Colonic mucosa (tissue), 4 donors: ENCODE data around the gene DPF3. TPM values are rescaled to one million over a fixed set of nuclear protein-coding genes. Genes with fewer than 3 reads are reported as not detected.
A peak's percentile ranks its signal among the peaks of the same experiment; 100 is the strongest.
"Not testable (repeated sequence)": the region's sequence is repeated elsewhere in the genome, so short reads cannot be mapped to it uniquely, and the experiment has no call there.

ENCODE experiments used
- DNase-seq: peaks from one replicate; pipeline ENCODE4 v3.0.0-alpha.2; 2020
- H3K27ac ChIP-seq: fragments of 200-600 bp; one replicate; pipeline ENCODE4 v1.8.0; 2021
- H3K27me3 ChIP-seq: fragments of 200-600 bp; one replicate; pipeline ENCODE4 v1.8.0; 2021
- H3K36me3 ChIP-seq: fragments of 200-600 bp; one replicate; pipeline ENCODE4 v1.8.0; 2021
- H3K4me1 ChIP-seq: fragments of 200-600 bp; one replicate; pipeline ENCODE4 v1.8.0; 2021; ENCODE audit warnings: mild to moderate bottlenecking
- H3K4me3 ChIP-seq: fragments of 200-600 bp; one replicate; pipeline ENCODE4 v1.8.0; 2021
- H3K9ac ChIP-seq, 2 donors: one replicate each; pipeline ENCODE4 v1.7.0; 2013; ENCODE audit warnings: control low read depth in 2 of 2, low read depth in 2 of 2, low read length in 2 of 2
- H3K9me3 ChIP-seq: fragments of 200-600 bp; one replicate; pipeline ENCODE4 v1.8.0; 2021
- CTCF ChIP-seq: fragments of 200-600 bp; IDR thresholded peaks from one replicate; pipeline ENCODE4 v1.8.0; 2022; ENCODE audit warnings: antibody characterized with exemption, mild to moderate bottlenecking
- intact Hi-C: fragments of 100-400 bp; cut with DNase I; formaldehyde crosslinking; loops from one replicate; pipeline ENCODE4 v1.14.1; 2022
- total RNA-seq, 2 donors: library from RNA; stranded (reverse); fragmentation: NEBNext Ultra II Directional in 1 of 2; extraction: Animal tissue kit (Norgen Biotek cat#: 25700) in 1 of 2; gene quantifications; one replicate each; pipeline ENCODE4 v1.2.1, GENCODE V29; 2021
- donor health status: healthy.
- donor health status: DM: no; HTN: no; CAD: no.
- donor health status: DM: no; HTN: no; CAD: no.

The DPF3 gene
- total RNA-seq, 2 donors from 2014 or later, result 6.7 to 14.0 TPM

GRCh38 chr14:72876005-72876709 lies 17.7 kb downstream of the DPF3 start:
- no peak overlapping the region for H3K9ac ChIP-seq
- H3K36me3 ChIP-seq, result no peaks in the 10 kb centered on the region
- H3K9me3 ChIP-seq, result no peaks in the 10 kb centered on the region
- no peaks in the 10 kb centered on the region for H3K4me1 ChIP-seq
- no peaks in the 10 kb centered on the region for H3K27me3 ChIP-seq
- H3K27ac ChIP-seq, result no peak overlapping the region
- DNase-seq, result no peak
- intact Hi-C loops, result no loop called here
- H3K4me3 ChIP-seq, result no peak overlapping the region
- TF ChIP-seq CTCF, result no peak

- H3K4me1 ChIP-seq, H3K27me3 ChIP-seq, H3K9me3 ChIP-seq, H3K4me3 ChIP-seq, H3K9ac ChIP-seq, H3K36me3 ChIP-seq, DNase-seq, H3K27ac ChIP-seq, intact Hi-C loops: not testable (repeated sequence)
Observed at GRCh38 chr14:72870878-72871277, 23.0 kb downstream of the DPF3 start.

- Histone ChIP-seq H3K36me3 (no peaks in the 10 kb centered on the region), H3K4me1 (no peaks in the 10 kb centered on the region), H3K4me3 (no peak overlapping the region), H3K9me3 (no peaks in the 10 kb centered on the region), H3K9ac (no peak overlapping the region), H3K27me3 (no peaks in the 10 kb centered on the region), H3K27ac (no peak overlapping the region)
- intact Hi-C loops, result no loop called here
- no peak for DNase-seq
- TF ChIP-seq CTCF, result no peak
Observed at GRCh38 chr14:72869407-72870329, 24.2 kb downstream of the DPF3 start.

- no peak overlapping the region for H3K27ac ChIP-seq
- H3K9me3 ChIP-seq, result no peaks in the 10 kb centered on the region
- TF ChIP-seq CTCF, result no peak
- H3K4me1 ChIP-seq, result no peaks in the 10 kb centered on the region
- H3K4me3 ChIP-seq, result no peak overlapping the region
- DNase-seq, result peak; percentile 36
- intact Hi-C loops, result no loop called here
- no peaks in the 10 kb centered on the region for H3K27me3 ChIP-seq
- no peak overlapping the region for H3K9ac ChIP-seq
- no peaks in the 10 kb centered on the region for H3K36me3 ChIP-seq
Observed at GRCh38 chr14:72868500-72868899, 25.4 kb downstream of the DPF3 start.

GRCh38 chr14:72864712-72865365 lies 29.1 kb downstream of the DPF3 start:
- DNase-seq, result no peak
- no peaks in the 10 kb centered on the region for H3K9me3 ChIP-seq
- intact Hi-C loops, result no loop called here
- H3K27ac ChIP-seq, result no peak overlapping the region
- no peaks in the 10 kb centered on the region for H3K36me3 ChIP-seq
- no peak overlapping the region for H3K4me3 ChIP-seq
- no peak for TF ChIP-seq CTCF
- H3K9ac ChIP-seq, result no peak overlapping the region
- no peaks in the 10 kb centered on the region for H3K27me3 ChIP-seq
- no peaks in the 10 kb centered on the region for H3K4me1 ChIP-seq
